ENCODE measurements around the gene B4GALT3. TPM values are rescaled to one million over a fixed set of nuclear protein-coding genes. Genes with fewer than 3 reads are reported as not detected.

B4GALT3 gene
- total and polyA plus RNA-seq, 2 of the 4 experiments (the other 2 are of a cell fraction): 19.9 to 36.0 TPM

- TF ChIP-seq ELK1 (IDR thresholded peaks at IDR 0.05; ENCODE audit: borderline replicate concordance, low read depth, low read length): no peak
- TF ChIP-seq SMC3 (IDR thresholded peaks at IDR 0.05; ENCODE audit: low read depth, low read length): no peak
- TF ChIP-seq MXI1 (IDR thresholded peaks at IDR 0.05; ENCODE audit: borderline replicate concordance, low read depth, low read length): peak; percentile 44; the same call in 1 of the 2 replicates
Measured at GRCh38 chr1:161201836-161202712, 24.8 kb upstream of the B4GALT3 start, which contains the start of gene NDUFS2 (continued).

Measured in IMR-90 (cell line).